Coronary artery (tissue), 2 donors: ENCODE data around the gene CTTNBP2.

Experiments used
- DNase-seq: peaks from one replicate; pipeline ENCODE4 v3.0.0-alpha.2; 2017; ENCODE audit warnings: low spot score
- H3K27ac ChIP-seq, 2 donors: fragments of 200-600 bp; sonication (generic); one replicate each; pipeline ENCODE4 v1.5.1; 2016 to 2019
- H3K4me3 ChIP-seq: fragments of 200-600 bp; sonication (generic); 2 replicates; pipeline ENCODE4 v1.5.1; 2016; ENCODE audit warnings: mild to moderate bottlenecking, moderate library complexity
- CTCF ChIP-seq: fragments of 200-600 bp; sonication (generic); IDR thresholded peaks from one replicate; pipeline ENCODE4 v1.5.1; 2019; ENCODE audit warnings: antibody characterized with exemption

Gene CTTNBP2

GRCh38 chr7:117871401-117871777 lies 1.9 kb downstream of the CTTNBP2 start:
- no peak for TF ChIP-seq CTCF
- peak overlapping the region in 1 of 2 donors; percentile 84 for H3K27ac ChIP-seq

DNA sequence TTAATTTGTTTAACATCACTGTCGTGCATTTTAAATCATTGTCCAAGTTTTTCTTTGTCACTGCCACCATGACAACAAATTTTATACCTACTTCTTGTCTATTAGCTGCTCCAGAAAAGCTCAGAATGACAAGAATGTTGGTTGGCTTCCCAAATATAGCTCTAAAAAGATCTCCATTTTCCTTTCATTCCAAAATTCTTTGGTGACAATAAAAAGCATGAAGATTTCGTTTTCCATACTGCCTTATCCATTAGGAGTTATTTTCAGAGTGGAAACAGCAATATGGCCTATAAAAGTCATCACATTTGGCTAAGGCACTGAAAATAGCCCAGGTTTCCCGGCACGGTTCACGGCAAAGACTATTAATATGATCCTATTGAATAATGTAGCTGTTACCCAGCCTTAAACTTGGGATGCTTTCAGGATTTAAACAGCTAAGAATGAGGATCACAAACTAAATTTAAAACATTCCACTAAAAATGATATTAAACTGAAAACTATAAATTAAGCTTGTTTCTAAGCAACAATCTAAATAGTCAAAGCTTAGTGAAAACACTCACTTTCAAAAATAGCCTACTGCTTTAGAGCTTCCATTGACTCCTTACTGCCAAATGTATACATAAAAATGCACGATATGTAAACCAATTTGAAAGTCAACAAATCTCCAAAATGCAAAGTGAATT lies 2.7 kb downstream of the CTTNBP2 start:
- TF ChIP-seq CTCF, result no peak
- DNase-seq, result no peak
- Histone ChIP-seq H3K4me3 (peak overlapping the region; percentile 28), H3K27ac (peak overlapping the region in 1 of 2 donors; percentile 21)

More at GRCh38 chr7:117871401-117871777, 1.9 kb downstream of the CTTNBP2 start:
- DNase-seq, result no peak
- peak overlapping the region; percentile 86 for H3K4me3 ChIP-seq

DNA sequence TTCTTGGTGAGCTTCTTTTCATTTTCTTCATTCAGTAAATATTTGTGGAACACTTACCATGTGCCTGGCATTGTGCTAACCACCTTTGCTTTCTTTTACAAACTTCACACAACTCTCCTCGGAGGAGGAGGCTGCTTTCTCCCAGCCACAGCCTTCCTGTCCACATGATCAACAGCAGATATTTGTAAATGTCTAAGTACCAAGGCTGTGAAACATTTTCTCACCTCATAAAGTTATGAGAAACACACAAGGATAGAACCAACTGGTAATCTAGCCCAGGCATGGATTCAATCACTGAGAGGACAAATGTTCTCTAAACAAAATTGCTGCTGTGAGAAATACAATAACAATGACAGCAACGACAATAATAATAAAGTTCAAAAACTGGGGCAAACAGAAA lies 3.9 kb downstream of the CTTNBP2 start:
- TF ChIP-seq CTCF, result no peak
- Histone ChIP-seq H3K4me3 (no peak overlapping the region), H3K27ac (no peak overlapping the region)
- DNase-seq, result no peak

DNA sequence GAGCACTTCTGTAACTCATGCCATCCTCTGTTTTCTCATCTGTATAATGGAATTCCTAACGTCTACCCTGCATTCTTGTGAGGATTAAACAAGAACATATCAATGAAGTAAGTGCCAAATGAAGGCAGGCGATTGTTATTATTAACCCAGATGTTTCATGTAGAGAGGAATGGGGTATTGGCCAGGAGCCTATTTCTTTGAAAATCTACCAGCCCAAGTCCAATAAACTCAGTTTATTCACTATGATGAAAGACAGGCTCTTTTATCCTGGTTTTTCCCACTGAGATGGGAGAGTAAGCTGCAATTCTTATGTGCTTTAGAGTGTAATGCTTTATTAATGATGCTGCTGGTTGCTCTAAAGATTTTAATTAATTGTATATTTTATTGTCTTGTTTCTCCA lies 9.6 kb downstream of the CTTNBP2 start:
- H3K27ac ChIP-seq, result no peak overlapping the region

GRCh38 chr7:117862378-117862777 lies 10.9 kb downstream of the CTTNBP2 start:
- no peak for TF ChIP-seq CTCF
- Histone ChIP-seq H3K4me3 (no peak overlapping the region), H3K27ac (no peak overlapping the region)
- DNase-seq, result no peak

More for the DNA sequence above, 9.6 kb downstream of the CTTNBP2 start:
- TF ChIP-seq CTCF, result no peak
- H3K4me3 ChIP-seq, result no peak overlapping the region
- no peak for DNase-seq

- no peak overlapping the region for H3K4me3 ChIP-seq
- DNase-seq, result no peak
- no peak for TF ChIP-seq CTCF
- no peak overlapping the region for H3K27ac ChIP-seq
These were observed 13.9 kb downstream of the CTTNBP2 start for GRCh38 chr7:117859246-117859812.

- no peak overlapping the region for H3K27ac ChIP-seq
- TF ChIP-seq CTCF, result no peak
- no peak for DNase-seq
- H3K4me3 ChIP-seq, result no peak overlapping the region
These were observed 14.5 kb downstream of the CTTNBP2 start for GRCh38 chr7:117858712-117859111.
